ENCODE data around the gene EXOC2.

EXOC2 gene

DNA sequence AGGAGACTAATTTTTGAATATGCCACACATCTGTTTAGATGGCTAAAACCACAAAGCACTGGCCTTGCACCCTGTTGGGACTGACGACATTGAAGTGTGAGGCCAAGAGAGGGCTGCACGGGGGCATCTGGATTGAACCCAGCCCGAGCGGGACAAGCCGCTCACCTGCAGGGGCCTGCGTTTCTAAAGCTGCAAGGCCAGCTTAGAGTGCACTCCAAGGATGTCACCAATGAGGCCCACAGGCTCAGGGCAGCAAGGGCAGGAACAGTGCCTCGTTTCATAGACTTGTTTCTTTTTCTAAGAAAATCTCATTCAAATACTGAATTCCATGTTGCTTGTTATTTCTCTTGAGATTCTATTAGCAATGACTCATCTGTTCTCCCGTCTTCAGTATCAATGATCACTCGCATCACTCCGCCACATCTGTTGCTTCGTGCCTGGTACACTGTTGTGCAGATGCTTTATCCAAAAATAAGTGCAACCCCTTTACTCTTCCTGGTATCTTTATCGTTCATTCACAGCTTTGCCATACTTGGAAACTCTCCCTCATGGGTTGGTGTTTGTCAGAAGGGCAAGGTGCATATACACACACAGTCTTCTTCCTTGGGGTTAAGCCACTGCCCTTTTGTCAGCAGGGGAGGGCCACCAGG, 181.3 kb downstream of the EXOC2 start:
- Histone ChIP-seq H3K4me1 (ENCODE audit: insufficient read depth, low read length, severe bottlenecking) (peaks cover 10% of the 10 kb centered on the region), H3K9ac (ENCODE audit: low read length) (no peak overlapping the region), H3K4me3 (ENCODE audit: low read depth, low read length, poor library complexity, severe bottlenecking) (no peak overlapping the region), H3K9me3 (ENCODE audit: low read length) (no peaks in the 10 kb centered on the region), H3K4me2 (ENCODE audit: low read length) (no peak overlapping the region), H2AFZ (ENCODE audit: low read length) (no peak overlapping the region), H3K27ac (ENCODE audit: low read depth, low read length, poor library complexity, severe bottlenecking) (no peak overlapping the region), H3K9me2 (ENCODE audit: low read depth, low read length) (no peaks in the 10 kb centered on the region), H3K36me3 (ENCODE audit: insufficient read depth, low read length) (no peaks in the 10 kb centered on the region), H3K79me2 (ENCODE audit: insufficient read depth, low read length) (no peaks in the 10 kb centered on the region), H3F3A (ENCODE audit: insufficient read depth, low read length) (no peaks in the 10 kb centered on the region), H4K20me1 (ENCODE audit: insufficient read depth, low read length) (no peaks in the 10 kb centered on the region), H3K27me3 (ENCODE audit: insufficient read depth, low read length) (no peaks in the 10 kb centered on the region)
- TF ChIP-seq EZH2 (IDR thresholded peaks at IDR 0.05; ENCODE audit: borderline replicate concordance, low read length): no peak
- TF ChIP-seq, protein P1, sequence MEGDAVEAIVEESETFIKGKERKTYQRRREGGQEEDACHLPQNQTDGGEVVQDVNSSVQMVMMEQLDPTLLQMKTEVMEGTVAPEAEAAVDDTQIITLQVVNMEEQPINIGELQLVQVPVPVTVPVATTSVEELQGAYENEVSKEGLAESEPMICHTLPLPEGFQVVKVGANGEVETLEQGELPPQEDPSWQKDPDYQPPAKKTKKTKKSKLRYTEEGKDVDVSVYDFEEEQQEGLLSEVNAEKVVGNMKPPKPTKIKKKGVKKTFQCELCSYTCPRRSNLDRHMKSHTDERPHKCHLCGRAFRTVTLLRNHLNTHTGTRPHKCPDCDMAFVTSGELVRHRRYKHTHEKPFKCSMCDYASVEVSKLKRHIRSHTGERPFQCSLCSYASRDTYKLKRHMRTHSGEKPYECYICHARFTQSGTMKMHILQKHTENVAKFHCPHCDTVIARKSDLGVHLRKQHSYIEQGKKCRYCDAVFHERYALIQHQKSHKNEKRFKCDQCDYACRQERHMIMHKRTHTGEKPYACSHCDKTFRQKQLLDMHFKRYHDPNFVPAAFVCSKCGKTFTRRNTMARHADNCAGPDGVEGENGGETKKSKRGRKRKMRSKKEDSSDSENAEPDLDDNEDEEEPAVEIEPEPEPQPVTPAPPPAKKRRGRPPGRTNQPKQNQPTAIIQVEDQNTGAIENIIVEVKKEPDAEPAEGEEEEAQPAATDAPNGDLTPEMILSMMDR (IDR thresholded peaks at IDR 0.05; ENCODE audit: low read length): no peak

DNA sequence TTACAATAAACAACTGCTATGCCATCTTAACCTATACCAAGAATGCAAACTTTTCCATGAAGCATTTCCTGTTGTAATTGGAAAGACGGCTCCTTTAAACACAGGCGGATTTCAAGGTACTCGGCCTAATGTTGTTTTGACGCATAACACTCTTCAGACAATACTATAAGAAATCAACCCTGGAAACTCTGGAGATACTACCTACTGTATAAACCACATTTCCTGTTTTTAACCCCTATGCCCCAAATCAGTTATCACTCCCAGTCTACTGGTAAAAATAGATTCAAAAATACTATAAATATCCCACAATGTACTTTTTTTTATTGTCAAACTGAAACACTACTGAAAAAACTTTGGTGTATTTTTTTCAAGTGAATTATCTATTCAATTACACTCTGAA, 183.3 kb downstream of the EXOC2 start:
- Histone ChIP-seq H3K4me1 (ENCODE audit: insufficient read depth, low read length, severe bottlenecking) (peaks cover 10% of the 10 kb centered on the region), H2AFZ (ENCODE audit: low read length) (no peak overlapping the region), H3K27me3 (ENCODE audit: insufficient read depth, low read length) (no peaks in the 10 kb centered on the region), H3F3A (ENCODE audit: insufficient read depth, low read length) (no peaks in the 10 kb centered on the region), H4K20me1 (ENCODE audit: insufficient read depth, low read length) (no peaks in the 10 kb centered on the region), H3K36me3 (ENCODE audit: insufficient read depth, low read length) (no peaks in the 10 kb centered on the region), H3K9me3 (ENCODE audit: low read length) (no peaks in the 10 kb centered on the region), H3K79me2 (ENCODE audit: insufficient read depth, low read length) (no peaks in the 10 kb centered on the region), H3K9me2 (ENCODE audit: low read depth, low read length) (no peaks in the 10 kb centered on the region), H3K27ac (ENCODE audit: low read depth, low read length, poor library complexity, severe bottlenecking) (no peak overlapping the region), H3K4me3 (ENCODE audit: low read depth, low read length, poor library complexity, severe bottlenecking) (no peak overlapping the region), H3K9ac (ENCODE audit: low read length) (no peak overlapping the region), H3K4me2 (ENCODE audit: low read length) (no peak overlapping the region)
- TF ChIP-seq EZH2 (IDR thresholded peaks at IDR 0.05; ENCODE audit: borderline replicate concordance, low read length): no peak

DNA sequence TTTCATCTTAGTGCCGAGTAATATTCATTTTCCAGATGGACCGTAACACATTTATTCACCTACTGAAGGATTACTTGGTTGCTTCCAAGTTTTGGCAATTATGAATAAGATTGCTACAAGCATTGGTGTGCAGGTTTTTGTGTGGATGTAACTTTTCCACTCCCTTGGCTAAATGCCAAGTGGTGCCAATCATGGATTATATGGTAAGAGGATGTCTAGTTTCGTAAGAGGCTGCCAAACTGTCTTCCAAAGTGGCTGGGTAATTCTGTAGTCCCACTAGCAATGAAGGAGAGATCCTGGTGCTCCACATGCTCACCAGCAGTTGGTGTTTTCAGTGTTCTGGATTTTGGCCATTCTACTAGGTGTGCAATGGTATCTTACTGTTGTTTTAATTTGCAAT, 184.3 kb downstream of the EXOC2 start:
- H3K4me3 ChIP-seq (ENCODE audit: low read depth, low read length, poor library complexity, severe bottlenecking): no peak overlapping the region
- TF ChIP-seq EZH2 (IDR thresholded peaks at IDR 0.05; ENCODE audit: borderline replicate concordance, low read length): no peak
- TF ChIP-seq, protein P1 (IDR thresholded peaks at IDR 0.05; ENCODE audit: low read length): no peak
- H4K20me1 ChIP-seq (ENCODE audit: insufficient read depth, low read length): no peaks in the 10 kb centered on the region
- no peak overlapping the region for H3K4me2 ChIP-seq (ENCODE audit: low read length)
- peaks cover 10% of the 10 kb centered on the region for H3K4me1 ChIP-seq (ENCODE audit: insufficient read depth, low read length, severe bottlenecking)
- no peaks in the 10 kb centered on the region for H3K27me3 ChIP-seq (ENCODE audit: insufficient read depth, low read length)
- H3K79me2 ChIP-seq (ENCODE audit: insufficient read depth, low read length): no peaks in the 10 kb centered on the region
- H3K36me3 ChIP-seq (ENCODE audit: insufficient read depth, low read length): no peaks in the 10 kb centered on the region
- H3K27ac ChIP-seq (ENCODE audit: low read depth, low read length, poor library complexity, severe bottlenecking): no peak overlapping the region
- H3K9ac ChIP-seq (ENCODE audit: low read length): no peak overlapping the region
- no peaks in the 10 kb centered on the region for H3K9me2 ChIP-seq (ENCODE audit: low read depth, low read length)
- no peaks in the 10 kb centered on the region for H3F3A ChIP-seq (ENCODE audit: insufficient read depth, low read length)
- no peaks in the 10 kb centered on the region for H3K9me3 ChIP-seq (ENCODE audit: low read length)
- H2AFZ ChIP-seq (ENCODE audit: low read length): no peak overlapping the region

DNA sequence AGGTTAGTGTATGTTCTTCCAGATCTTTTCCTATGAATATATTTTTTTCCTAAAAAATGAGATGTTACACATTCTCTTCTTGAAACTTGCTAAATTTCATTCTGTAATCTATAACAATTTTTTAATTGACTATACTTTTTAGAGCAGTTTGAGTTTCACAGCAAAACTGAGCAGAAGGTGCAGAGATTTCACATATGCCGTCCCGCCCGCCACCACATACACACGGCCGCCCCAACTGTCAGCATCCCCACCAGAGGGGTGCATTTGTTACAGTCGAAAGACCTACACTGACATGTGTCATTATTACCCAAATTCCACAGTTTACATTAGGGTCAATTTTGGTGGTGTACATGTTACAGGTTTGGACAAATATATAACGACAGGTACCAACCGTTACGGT, 184.9 kb downstream of the EXOC2 start:
- Histone ChIP-seq H3K27me3 (ENCODE audit: insufficient read depth, low read length) (no peaks in the 10 kb centered on the region), H3K27ac (ENCODE audit: low read depth, low read length, poor library complexity, severe bottlenecking) (no peak overlapping the region), H3K9me3 (ENCODE audit: low read length) (no peaks in the 10 kb centered on the region), H3K9ac (ENCODE audit: low read length) (no peak overlapping the region), H3K9me2 (ENCODE audit: low read depth, low read length) (no peaks in the 10 kb centered on the region), H3K36me3 (ENCODE audit: insufficient read depth, low read length) (no peaks in the 10 kb centered on the region), H3F3A (ENCODE audit: insufficient read depth, low read length) (no peaks in the 10 kb centered on the region), H3K4me2 (ENCODE audit: low read length) (no peak overlapping the region), H3K4me1 (ENCODE audit: insufficient read depth, low read length, severe bottlenecking) (peaks cover 10% of the 10 kb centered on the region), H4K20me1 (ENCODE audit: insufficient read depth, low read length) (no peaks in the 10 kb centered on the region), H3K4me3 (ENCODE audit: low read depth, low read length, poor library complexity, severe bottlenecking) (no peak overlapping the region), H2AFZ (ENCODE audit: low read length) (no peak overlapping the region), H3K79me2 (ENCODE audit: insufficient read depth, low read length) (no peaks in the 10 kb centered on the region)
- no peak for TF ChIP-seq EZH2 (IDR thresholded peaks at IDR 0.05; ENCODE audit: borderline replicate concordance, low read length)
- TF ChIP-seq, protein P1 (IDR thresholded peaks at IDR 0.05; ENCODE audit: low read length): no peak

Measured in OCI-LY1 (cell line).